Breast epithelium (tissue), 4 donors: ENCODE results near the gene TMEM203. TPM values are rescaled to one million over a fixed set of nuclear protein-coding genes. Genes with fewer than 3 reads are reported as not detected.
A peak's percentile ranks its signal among the peaks of the same experiment; 100 is the strongest.

ENCODE experiments used
- DNase-seq, 2 donors: peaks; one replicate each; pipeline ENCODE4 v3.0.0-alpha.2; 2019; ENCODE audit warnings: low spot score in 2 of 2
- H3K27ac ChIP-seq, 2 donors: fragments of 200-600 bp; sonication (generic) in 1 of 2; one replicate each; pipeline ENCODE4 v1.5.1; 2016 to 2019; ENCODE audit warnings: mild to moderate bottlenecking in 1 of 2
- H3K27me3 ChIP-seq, 2 donors: fragments of 200-600 bp; sonication (generic) in 1 of 2; one replicate each; pipeline versions ENCODE4 v1.5.1 to v1.6.0; 2017 to 2019; ENCODE audit warnings: control low read depth in 1 of 2, mild to moderate bottlenecking in 1 of 2
- H3K36me3 ChIP-seq: fragments of 200-600 bp; one replicate; pipeline ENCODE4 v1.5.1; 2019
- H3K4me1 ChIP-seq, 2 donors: fragments of 200-600 bp; sonication (generic); one replicate each; pipeline ENCODE4 v1.5.1; 2016 to 2019; ENCODE audit warnings: control low read depth in 1 of 2
- H3K4me3 ChIP-seq, 3 donors: fragments of 200-600 bp; sonication (generic); 1 replicate in 2 of 3; 2 replicates in 1 of 3; pipeline ENCODE4 v1.5.1; 2016 to 2019; ENCODE audit warnings: mild to moderate bottlenecking in 3 of 3, moderate library complexity in 2 of 3
- H3K9me3 ChIP-seq, 2 donors: fragments of 200-600 bp; sonication (generic) in 1 of 2; one replicate each; pipeline ENCODE4 v1.5.1; 2016 to 2019; ENCODE audit warnings: control low read depth in 1 of 2
- CTCF ChIP-seq, 3 donors: fragments of 450-650 bp; IDR thresholded peaks; one replicate each; pipeline ENCODE4 v1.5.1; 2016 to 2017; ENCODE audit warnings: antibody characterized with exemption in 3 of 3, mild to moderate bottlenecking in 3 of 3, moderate library complexity in 3 of 3
- POLR2A ChIP-seq: fragments of 450-650 bp; IDR thresholded peaks from one replicate; pipeline ENCODE4 v1.6.1; 2016; ENCODE audit warnings: antibody characterized with exemption, mild to moderate bottlenecking, moderate library complexity
- POLR2AphosphoS5 ChIP-seq, 3 donors: sonication (generic); formaldehyde crosslinking; IDR thresholded peaks; one replicate each; pipeline ENCODE4 v1.6.1; 2017; ENCODE audit warnings: antibody characterized with exemption in 3 of 3
- intact Hi-C: fragments of 100-400 bp; cut with DNase I; formaldehyde crosslinking; loops from one replicate; pipeline ENCODE4 v1.15.1; 2023; ENCODE audit warnings: low total_unique reads
- total RNA-seq, 3 donors: library from RNA; depleted of rRNA; stranded (reverse); fragments of >200 nt; gene quantifications; one replicate each; pipeline ENCODE4 v1.1.0, GENCODE V29; 2016

Gene TMEM203
- total RNA-seq, 3 donors from 2014 or later, result 26.5 to 36.6 (median 26.6) TPM

- DNase-seq, result peak in 1 of 2 donors; percentile 74
- peaks cover 31 to 40% of the 10 kb centered on the region in 2 donors for H3K4me1 ChIP-seq
- no peaks in the 10 kb centered on the region for H3K36me3 ChIP-seq
- H3K27ac ChIP-seq, result peak overlapping the region; percentile 52 to 55
- peak overlapping the region; percentile 8 to 72 (median 52) for H3K4me3 ChIP-seq
- intact Hi-C loops, result no loop called here
- H3K9me3 ChIP-seq, result no peaks in the 10 kb centered on the region
- TF ChIP-seq POLR2A (no peak), CTCF (IDR thresholded peaks at IDR 0.05) (no peak), POLR2AphosphoS5 (IDR thresholded peaks at IDR 0.05) (no peak)
- H3K27me3 ChIP-seq, result peaks cover 32 to 62% of the 10 kb centered on the region in 2 donors
These were observed 36.3 kb downstream of the TMEM203 start for GRCh38 chr9:137168904-137169856.

- Histone ChIP-seq H3K4me3 (peak overlapping the region; percentile 15 to 72 (median 52)), H3K27me3 (peaks cover 32 to 68% of the 10 kb centered on the region in 2 donors), H3K4me1 (peaks cover 31 to 38% of the 10 kb centered on the region in 2 donors), H3K27ac (peak overlapping the region; percentile 52 to 55), H3K36me3 (no peaks in the 10 kb centered on the region), H3K9me3 (no peaks in the 10 kb centered on the region)
- DNase-seq, result no peak
- TF ChIP-seq POLR2AphosphoS5 (IDR thresholded peaks at IDR 0.05) (no peak), CTCF (IDR thresholded peaks at IDR 0.05) (no peak), POLR2A (no peak)
- intact Hi-C loops, result no loop called here
These were observed 36.9 kb downstream of the TMEM203 start for GRCh38 chr9:137168573-137168903.

- Histone ChIP-seq H3K4me3 (peak overlapping the region; percentile 15 to 72 (median 52)), H3K36me3 (no peaks in the 10 kb centered on the region), H3K27me3 (peaks cover 32 to 74% of the 10 kb centered on the region in 2 donors), H3K4me1 (peaks cover 33 to 35% of the 10 kb centered on the region in 2 donors), H3K27ac (peak overlapping the region; percentile 52 to 55), H3K9me3 (no peaks in the 10 kb centered on the region)
- intact Hi-C loops, result no loop called here
- DNase-seq, result no peak
- no peak for TF ChIP-seq CTCF (IDR thresholded peaks at IDR 0.05)
- no peak for TF ChIP-seq POLR2AphosphoS5 (IDR thresholded peaks at IDR 0.05)
- no peak for TF ChIP-seq POLR2A
These were observed 37.5 kb downstream of the TMEM203 start for GRCh38 chr9:137167747-137168572.

GRCh38 chr9:137167277-137167746 lies 38.1 kb downstream of the TMEM203 start:
- intact Hi-C loops, result no loop called here
- Histone ChIP-seq H3K36me3 (no peaks in the 10 kb centered on the region), H3K9me3 (no peaks in the 10 kb centered on the region), H3K27ac (no peak overlapping the region), H3K27me3 (peaks cover 32 to 80% of the 10 kb centered on the region in 2 donors), H3K4me1 (peaks cover 30 to 35% of the 10 kb centered on the region in 2 donors), H3K4me3 (peak overlapping the region in 2 of 3 donors; percentile 52 to 72)
- no peak for DNase-seq
- TF ChIP-seq CTCF (IDR thresholded peaks at IDR 0.05) (no peak), POLR2AphosphoS5 (IDR thresholded peaks at IDR 0.05) (no peak), POLR2A (no peak)
